ENCODE results near the gene YLPM1.

DNA sequence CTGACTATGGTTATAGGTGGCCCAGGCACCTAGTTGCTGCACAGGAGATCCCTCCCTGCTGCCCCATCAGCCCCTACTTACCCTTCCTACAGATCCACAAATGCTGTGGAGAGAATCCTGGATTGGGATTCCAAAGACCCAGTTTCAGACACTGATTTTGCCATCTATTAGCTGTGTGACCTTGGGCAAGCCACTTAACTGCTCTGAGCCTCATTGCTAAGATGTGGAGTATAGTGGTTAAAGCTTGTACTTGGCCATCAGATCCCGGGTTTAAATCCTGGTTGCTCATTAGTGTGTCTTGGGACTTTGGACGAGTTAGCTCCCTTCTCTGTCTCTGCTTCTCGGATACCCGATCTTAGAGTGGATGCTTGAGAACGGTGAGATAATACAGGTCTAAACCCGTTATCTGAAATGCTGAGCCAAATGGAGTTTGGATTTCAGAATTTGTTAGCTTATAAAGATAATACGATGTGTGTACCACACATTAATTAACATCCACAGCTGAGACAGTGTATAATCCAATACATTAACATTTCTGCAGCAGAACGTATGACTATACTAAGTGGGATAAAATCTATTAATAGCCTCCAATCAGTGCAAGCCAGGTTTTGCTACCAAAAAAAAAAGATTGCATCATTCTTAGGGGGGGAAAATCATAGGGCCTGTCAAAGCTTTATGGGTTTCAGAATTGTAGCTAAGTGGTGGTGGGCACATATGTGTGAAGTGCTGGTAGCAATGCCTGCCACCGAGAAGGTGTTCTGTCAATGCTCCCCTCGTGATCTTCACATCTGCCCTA is 96.8 kb downstream of the YLPM1 start:
- no peak for TF ChIP-seq CTCF (IDR thresholded peaks at IDR 0.05; ENCODE audit: insufficient read depth, low read depth, low read length)
- no peak for TF ChIP-seq EZH2 (IDR thresholded peaks at IDR 0.05; ENCODE audit: insufficient read depth, low read length)
